HEK293 (cell line): ENCODE results near the gene CYB5D1.
A peak's percentile ranks its signal among the peaks of the same experiment; 100 is the strongest.

Source experiments
- BCL11A ChIP-seq: fragments of 450-650 bp; formaldehyde crosslinking; IDR thresholded peaks from 2 replicates; pipeline ENCODE4 v1.5.1; 2016; ENCODE audit warnings: low read depth, missing biosample characterization, missing genetic modification characterization
- EGR2 ChIP-seq: fragments of 450-650 bp; formaldehyde crosslinking; IDR thresholded peaks from 2 replicates; pipeline ENCODE4 v1.5.1; 2016; ENCODE audit warnings: low read depth, missing biosample characterization, missing genetic modification characterization
- GFI1B ChIP-seq: fragments of 450-650 bp; formaldehyde crosslinking; IDR thresholded peaks from 2 replicates; pipeline ENCODE4 v1.5.1; 2016; ENCODE audit warnings: missing biosample characterization, missing genetic modification characterization
- INSM2 ChIP-seq: fragments of 450-650 bp; formaldehyde crosslinking; IDR thresholded peaks from 2 replicates; pipeline ENCODE4 v1.5.1; 2016; ENCODE audit warnings: missing biosample characterization, missing genetic modification characterization
- KLF17 ChIP-seq: fragments of 450-650 bp; formaldehyde crosslinking; IDR thresholded peaks from 2 replicates; pipeline ENCODE4 v1.5.1; 2016; ENCODE audit warnings: missing biosample characterization, missing genetic modification characterization
- KLF8 ChIP-seq: fragments of 450-650 bp; formaldehyde crosslinking; IDR thresholded peaks from 2 replicates; pipeline ENCODE4 v1.5.1; 2016; ENCODE audit warnings: missing biosample characterization, missing genetic modification characterization
- ZNF138 ChIP-seq: fragments of 450-650 bp; formaldehyde crosslinking; IDR thresholded peaks from 2 replicates; pipeline ENCODE4 v1.5.1; 2016; ENCODE audit warnings: missing biosample characterization, missing genetic modification characterization, borderline replicate concordance
- ZNF169 ChIP-seq: fragments of 450-650 bp; formaldehyde crosslinking; IDR thresholded peaks from 2 replicates; pipeline ENCODE4 v1.5.1; 2016; ENCODE audit warnings: missing biosample characterization, missing genetic modification characterization
- ZNF239 ChIP-seq: fragments of 450-650 bp; formaldehyde crosslinking; IDR thresholded peaks from 2 replicates; pipeline ENCODE4 v1.5.1; 2016; ENCODE audit warnings: missing biosample characterization, missing genetic modification characterization
- ZNF26 ChIP-seq: fragments of 450-650 bp; formaldehyde crosslinking; IDR thresholded peaks from 2 replicates; pipeline ENCODE4 v1.5.1; 2016; ENCODE audit warnings: missing biosample characterization, missing genetic modification characterization
- ZNF274 ChIP-seq, 2 experiments: fragments of 200-500 bp in 1 of 2; fragments of 450-650 bp in 1 of 2; sonication (Bioruptor generic) in 1 of 2; formaldehyde crosslinking in 1 of 2; IDR thresholded peaks; 2 replicates each; pipeline versions ENCODE4 v1.5.1 to v1.6.1; 2014 to 2016; ENCODE audit warnings: borderline replicate concordance in 1 of 2, inconsistent platforms in 1 of 2, low read length in 1 of 2, missing biosample characterization in 1 of 2, missing genetic modification characterization in 1 of 2
- ZNF280D ChIP-seq: fragments of 450-650 bp; formaldehyde crosslinking; IDR thresholded peaks from 2 replicates; pipeline ENCODE4 v1.5.1; 2016; ENCODE audit warnings: missing biosample characterization, missing genetic modification characterization
- ZNF292 ChIP-seq: fragments of 450-650 bp; formaldehyde crosslinking; IDR thresholded peaks from 2 replicates; pipeline ENCODE4 v1.5.1; 2016; ENCODE audit warnings: low read depth, missing biosample characterization, missing genetic modification characterization, borderline replicate concordance
- ZNF404 ChIP-seq: fragments of 450-650 bp; formaldehyde crosslinking; IDR thresholded peaks from 2 replicates; pipeline ENCODE4 v1.5.1; 2017; ENCODE audit warnings: missing biosample characterization, missing genetic modification characterization
- ZNF521 ChIP-seq: fragments of 450-650 bp; formaldehyde crosslinking; IDR thresholded peaks from 2 replicates; pipeline ENCODE4 v1.5.1; 2017; ENCODE audit warnings: missing biosample characterization, mild to moderate bottlenecking, missing genetic modification characterization
- ZNF549 ChIP-seq: fragments of 450-650 bp; IDR thresholded peaks from 2 replicates; pipeline ENCODE4 v1.5.1; 2018; ENCODE audit warnings: missing biosample characterization, missing genetic modification characterization, mild to moderate bottlenecking, inconsistent platforms, moderate library complexity
- TF ChIP-seq, protein P1 (sequence below): fragments of 450-650 bp; formaldehyde crosslinking; IDR thresholded peaks from 2 replicates; pipeline ENCODE4 v1.5.1; 2016; ENCODE audit warnings: missing biosample characterization, missing genetic modification characterization
- TF ChIP-seq, protein P2 (sequence below): fragments of 450-650 bp; formaldehyde crosslinking; IDR thresholded peaks from 2 replicates; pipeline ENCODE4 v1.5.0; 2017; ENCODE audit warnings: missing biosample characterization, missing genetic modification characterization, borderline replicate concordance
- TF ChIP-seq, protein P3 (sequence below): fragments of 450-650 bp; formaldehyde crosslinking; IDR thresholded peaks from 2 replicates; pipeline ENCODE4 v1.5.1; 2016; ENCODE audit warnings: missing biosample characterization, missing genetic modification characterization, low read depth
- TF ChIP-seq, protein P4 (sequence below): sonication (generic); formaldehyde crosslinking; IDR thresholded peaks from 2 replicates; pipeline ENCODE4 v1.8.1; 2022; ENCODE audit warnings: mild to moderate bottlenecking, moderate library complexity, missing genetic modification reagents

CYB5D1 gene

DNA sequence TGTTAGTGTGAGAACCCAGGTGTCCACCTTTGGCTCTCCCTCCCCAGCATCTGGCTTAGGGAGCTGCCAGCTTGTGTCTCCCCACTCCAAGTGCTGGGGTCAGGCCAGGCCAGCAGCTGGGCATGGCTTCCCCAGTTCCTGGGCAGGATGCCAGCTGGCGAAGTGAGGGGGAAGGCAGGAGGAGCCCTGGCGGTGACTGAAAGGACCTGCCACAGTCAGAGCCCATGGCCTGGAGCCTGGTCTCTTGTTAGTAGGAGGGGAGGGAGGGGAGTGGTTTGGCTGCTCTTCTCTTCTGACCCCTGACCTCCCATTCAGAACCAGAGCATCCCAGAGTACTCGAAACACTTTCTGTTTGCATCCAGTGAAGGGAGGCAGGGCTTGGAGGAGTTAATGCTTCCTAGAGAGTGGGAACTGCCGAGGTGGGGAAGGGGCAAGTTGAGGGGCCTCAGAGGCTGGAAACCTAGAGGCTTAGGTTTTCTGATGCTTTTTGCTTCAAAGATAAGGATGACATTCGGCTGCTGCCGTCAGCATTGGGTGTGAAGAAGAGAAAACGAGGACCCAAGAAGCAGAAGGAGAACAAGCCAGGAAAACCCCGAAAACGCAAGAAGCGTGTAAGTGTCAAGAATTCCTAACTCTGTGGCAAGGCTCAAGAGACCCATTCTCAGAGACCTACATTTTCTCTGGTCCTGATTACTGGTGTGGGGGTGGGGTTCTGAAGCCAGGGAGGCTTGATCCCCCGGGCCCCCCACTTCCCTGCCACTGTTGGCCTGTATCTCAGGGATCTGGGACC lies 31.6 kb downstream of the CYB5D1 start (continued):
- TF ChIP-seq BCL11A (peak; percentile 51; the same call in 1 of the 2 replicates), KLF8 (0 out of 2 replicates have a peak, but pooled peaks have one; percentile 11), ZNF521 (tag by site-specific recombination) (no peak), GFI1B (tag by site-specific recombination) (no peak), ZNF292 (tag by site-specific recombination) (no peak), ZNF169 (no peak), ZNF280D (tag by site-specific recombination) (no peak), ZNF549 (tag by site-specific recombination) (no peak), ZNF274 (IDR thresholded peaks at IDR 0.05; ENCODE audit: low read length) (no peak), ZNF274 (tag by site-specific recombination; IDR thresholded peaks at IDR 0.05; ENCODE audit: borderline replicate concordance) (no peak), INSM2 (tag by site-specific recombination) (no peak), ZNF26 (tag by site-specific recombination) (no peak), ZNF404 (tag by site-specific recombination) (no peak), ZNF239 (no peak), ZNF138 (no peak), KLF17 (tag by site-specific recombination) (no peak), EGR2 (tag by site-specific recombination) (peak; percentile 43; the same call in 1 of the 2 replicates)
- TF ChIP-seq, protein P1, sequence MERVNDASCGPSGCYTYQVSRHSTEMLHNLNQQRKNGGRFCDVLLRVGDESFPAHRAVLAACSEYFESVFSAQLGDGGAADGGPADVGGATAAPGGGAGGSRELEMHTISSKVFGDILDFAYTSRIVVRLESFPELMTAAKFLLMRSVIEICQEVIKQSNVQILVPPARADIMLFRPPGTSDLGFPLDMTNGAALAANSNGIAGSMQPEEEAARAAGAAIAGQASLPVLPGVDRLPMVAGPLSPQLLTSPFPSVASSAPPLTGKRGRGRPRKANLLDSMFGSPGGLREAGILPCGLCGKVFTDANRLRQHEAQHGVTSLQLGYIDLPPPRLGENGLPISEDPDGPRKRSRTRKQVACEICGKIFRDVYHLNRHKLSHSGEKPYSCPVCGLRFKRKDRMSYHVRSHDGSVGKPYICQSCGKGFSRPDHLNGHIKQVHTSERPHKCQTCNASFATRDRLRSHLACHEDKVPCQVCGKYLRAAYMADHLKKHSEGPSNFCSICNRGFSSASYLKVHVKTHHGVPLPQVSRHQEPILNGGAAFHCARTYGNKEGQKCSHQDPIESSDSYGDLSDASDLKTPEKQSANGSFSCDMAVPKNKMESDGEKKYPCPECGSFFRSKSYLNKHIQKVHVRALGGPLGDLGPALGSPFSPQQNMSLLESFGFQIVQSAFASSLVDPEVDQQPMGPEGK (tag by site-specific recombination), result peak; percentile 85
- TF ChIP-seq, protein P2, sequence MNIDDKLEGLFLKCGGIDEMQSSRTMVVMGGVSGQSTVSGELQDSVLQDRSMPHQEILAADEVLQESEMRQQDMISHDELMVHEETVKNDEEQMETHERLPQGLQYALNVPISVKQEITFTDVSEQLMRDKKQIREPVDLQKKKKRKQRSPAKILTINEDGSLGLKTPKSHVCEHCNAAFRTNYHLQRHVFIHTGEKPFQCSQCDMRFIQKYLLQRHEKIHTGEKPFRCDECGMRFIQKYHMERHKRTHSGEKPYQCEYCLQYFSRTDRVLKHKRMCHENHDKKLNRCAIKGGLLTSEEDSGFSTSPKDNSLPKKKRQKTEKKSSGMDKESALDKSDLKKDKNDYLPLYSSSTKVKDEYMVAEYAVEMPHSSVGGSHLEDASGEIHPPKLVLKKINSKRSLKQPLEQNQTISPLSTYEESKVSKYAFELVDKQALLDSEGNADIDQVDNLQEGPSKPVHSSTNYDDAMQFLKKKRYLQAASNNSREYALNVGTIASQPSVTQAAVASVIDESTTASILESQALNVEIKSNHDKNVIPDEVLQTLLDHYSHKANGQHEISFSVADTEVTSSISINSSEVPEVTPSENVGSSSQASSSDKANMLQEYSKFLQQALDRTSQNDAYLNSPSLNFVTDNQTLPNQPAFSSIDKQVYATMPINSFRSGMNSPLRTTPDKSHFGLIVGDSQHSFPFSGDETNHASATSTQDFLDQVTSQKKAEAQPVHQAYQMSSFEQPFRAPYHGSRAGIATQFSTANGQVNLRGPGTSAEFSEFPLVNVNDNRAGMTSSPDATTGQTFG (tag by site-specific recombination), result no peak
- TF ChIP-seq, protein P3, sequence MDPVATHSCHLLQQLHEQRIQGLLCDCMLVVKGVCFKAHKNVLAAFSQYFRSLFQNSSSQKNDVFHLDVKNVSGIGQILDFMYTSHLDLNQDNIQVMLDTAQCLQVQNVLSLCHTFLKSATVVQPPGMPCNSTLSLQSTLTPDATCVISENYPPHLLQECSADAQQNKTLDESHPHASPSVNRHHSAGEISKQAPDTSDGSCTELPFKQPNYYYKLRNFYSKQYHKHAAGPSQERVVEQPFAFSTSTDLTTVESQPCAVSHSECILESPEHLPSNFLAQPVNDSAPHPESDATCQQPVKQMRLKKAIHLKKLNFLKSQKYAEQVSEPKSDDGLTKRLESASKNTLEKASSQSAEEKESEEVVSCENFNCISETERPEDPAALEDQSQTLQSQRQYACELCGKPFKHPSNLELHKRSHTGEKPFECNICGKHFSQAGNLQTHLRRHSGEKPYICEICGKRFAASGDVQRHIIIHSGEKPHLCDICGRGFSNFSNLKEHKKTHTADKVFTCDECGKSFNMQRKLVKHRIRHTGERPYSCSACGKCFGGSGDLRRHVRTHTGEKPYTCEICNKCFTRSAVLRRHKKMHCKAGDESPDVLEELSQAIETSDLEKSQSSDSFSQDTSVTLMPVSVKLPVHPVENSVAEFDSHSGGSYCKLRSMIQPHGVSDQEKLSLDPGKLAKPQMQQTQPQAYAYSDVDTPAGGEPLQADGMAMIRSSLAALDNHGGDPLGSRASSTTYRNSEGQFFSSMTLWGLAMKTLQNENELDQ (tag by site-specific recombination), result no peak
- TF ChIP-seq, protein P4, sequence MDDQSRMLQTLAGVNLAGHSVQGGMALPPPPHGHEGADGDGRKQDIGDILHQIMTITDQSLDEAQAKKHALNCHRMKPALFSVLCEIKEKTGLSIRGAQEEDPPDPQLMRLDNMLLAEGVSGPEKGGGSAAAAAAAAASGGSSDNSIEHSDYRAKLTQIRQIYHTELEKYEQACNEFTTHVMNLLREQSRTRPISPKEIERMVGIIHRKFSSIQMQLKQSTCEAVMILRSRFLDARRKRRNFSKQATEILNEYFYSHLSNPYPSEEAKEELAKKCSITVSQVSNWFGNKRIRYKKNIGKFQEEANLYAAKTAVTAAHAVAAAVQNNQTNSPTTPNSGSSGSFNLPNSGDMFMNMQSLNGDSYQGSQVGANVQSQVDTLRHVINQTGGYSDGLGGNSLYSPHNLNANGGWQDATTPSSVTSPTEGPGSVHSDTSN (CRISPR knock-in tag), result no peak
